SK-N-SH (cell line): ENCODE results near the gene PLK3.
"Not testable (repeated sequence)": the region's sequence is repeated elsewhere in the genome, so short reads cannot be mapped to it uniquely, and the experiment has no call there.

Experiments used
- CTCF ChIP-seq: fragments of 200-600 bp; sonication (generic); IDR thresholded peaks from 2 replicates; pipeline ENCODE4 v1.6.1; 2017; ENCODE audit warnings: antibody characterized with exemption, mild to moderate bottlenecking, moderate library complexity
- FOXJ3 ChIP-seq: sonication (generic); formaldehyde crosslinking; IDR thresholded peaks from 2 replicates; pipeline ENCODE4 v1.5.1; 2020; ENCODE audit warnings: mild to moderate bottlenecking, missing genetic modification reagents
- FOXM1 ChIP-seq: IDR thresholded peaks from 2 replicates; pipeline ENCODE4 v1.4.0; 2012; ENCODE audit warnings: low read depth, mild to moderate bottlenecking
- GABPA ChIP-seq: IDR thresholded peaks from 2 replicates; pipeline ENCODE4 v1.4.0; 2012; ENCODE audit warnings: low read depth, mild to moderate bottlenecking
- MAX ChIP-seq: IDR thresholded peaks from 2 replicates; pipeline ENCODE4 v1.4.0; 2012; ENCODE audit warnings: low read depth
- NRF1 ChIP-seq: IDR thresholded peaks from 2 replicates; pipeline ENCODE4 v1.6.1; 2012; ENCODE audit warnings: low read depth, mild to moderate bottlenecking, low read length
- POLR2AphosphoS5 ChIP-seq: IDR thresholded peaks from 2 replicates; pipeline ENCODE4 v1.6.1; 2012; ENCODE audit warnings: low read depth, low read length
- SIN3A ChIP-seq: IDR thresholded peaks from 2 replicates; pipeline ENCODE4 v1.6.1; 2012; ENCODE audit warnings: low read depth, mild to moderate bottlenecking, low read length, moderate library complexity, borderline replicate concordance
- SMC3 ChIP-seq: IDR thresholded peaks from 2 replicates; pipeline ENCODE4 v1.6.1; 2012; ENCODE audit warnings: low read depth, low read length, improper control_type of control experiment
- TAF1 ChIP-seq: IDR thresholded peaks from 2 replicates; pipeline ENCODE4 v1.6.1; 2012; ENCODE audit warnings: low read depth, mild to moderate bottlenecking, low read length, moderate library complexity, borderline replicate concordance

GRCh38 chr1:44824392-44824791 is 24.2 kb downstream of the PLK3 start:
- TF ChIP-seq SIN3A, GABPA, CTCF, TAF1, FOXM1, MAX, FOXJ3, SMC3, POLR2AphosphoS5, NRF1: not testable (repeated sequence)
